Mesothelial cell of epicardium (in vitro differentiated cells): ENCODE measurements around the gene TMEM141. TPM values are rescaled to one million over a fixed set of nuclear protein-coding genes. Genes with fewer than 3 reads are reported as not detected.

Experiments
- DNase-seq, 2 experiments: peaks; one replicate each; pipeline ENCODE4 v3.0.0; 2021; ENCODE audit warnings: low spot score in 2 of 2; ENCODE audit not compliant: unreplicated experiment in 2 of 2
- H3K27ac Mint-ChIP-seq: 2 replicates; pipeline ENCODE4 v1.8.0; 2021; ENCODE audit warnings: mixed read lengths
- H3K27me3 Mint-ChIP-seq: 2 replicates; pipeline ENCODE4 v1.8.0; 2021; ENCODE audit warnings: low read depth, mixed read lengths
- H3K36me3 Mint-ChIP-seq: 2 replicates; pipeline ENCODE4 v1.8.0; 2021; ENCODE audit warnings: mixed read lengths
- H3K4me1 Mint-ChIP-seq: 2 replicates; pipeline ENCODE4 v1.8.0; 2021; ENCODE audit warnings: mixed read lengths
- H3K4me3 Mint-ChIP-seq: 2 replicates; pipeline ENCODE4 v1.8.0; 2021; ENCODE audit warnings: mild to moderate bottlenecking, moderate library complexity, mixed read lengths
- H3K9me3 Mint-ChIP-seq: 2 replicates; pipeline ENCODE4 v1.8.0; 2021; ENCODE audit warnings: mixed read lengths
- total RNA-seq: library from RNA; stranded (reverse); gene quantifications from 3 replicates; pipeline ENCODE4 v1.2.1, GENCODE V29; 2021
- TF ChIP-seq, protein P1 (sequence below): fragments of 200-600 bp; sonication (generic); IDR thresholded peaks from one replicate; pipeline ENCODE4 v1.5.0; 2021; ENCODE audit warnings: antibody characterized with exemption; ENCODE audit not compliant: unreplicated experiment

TMEM141 gene
- total RNA-seq, 1 donor from 2014 or later: 71.7 TPM

DNA sequence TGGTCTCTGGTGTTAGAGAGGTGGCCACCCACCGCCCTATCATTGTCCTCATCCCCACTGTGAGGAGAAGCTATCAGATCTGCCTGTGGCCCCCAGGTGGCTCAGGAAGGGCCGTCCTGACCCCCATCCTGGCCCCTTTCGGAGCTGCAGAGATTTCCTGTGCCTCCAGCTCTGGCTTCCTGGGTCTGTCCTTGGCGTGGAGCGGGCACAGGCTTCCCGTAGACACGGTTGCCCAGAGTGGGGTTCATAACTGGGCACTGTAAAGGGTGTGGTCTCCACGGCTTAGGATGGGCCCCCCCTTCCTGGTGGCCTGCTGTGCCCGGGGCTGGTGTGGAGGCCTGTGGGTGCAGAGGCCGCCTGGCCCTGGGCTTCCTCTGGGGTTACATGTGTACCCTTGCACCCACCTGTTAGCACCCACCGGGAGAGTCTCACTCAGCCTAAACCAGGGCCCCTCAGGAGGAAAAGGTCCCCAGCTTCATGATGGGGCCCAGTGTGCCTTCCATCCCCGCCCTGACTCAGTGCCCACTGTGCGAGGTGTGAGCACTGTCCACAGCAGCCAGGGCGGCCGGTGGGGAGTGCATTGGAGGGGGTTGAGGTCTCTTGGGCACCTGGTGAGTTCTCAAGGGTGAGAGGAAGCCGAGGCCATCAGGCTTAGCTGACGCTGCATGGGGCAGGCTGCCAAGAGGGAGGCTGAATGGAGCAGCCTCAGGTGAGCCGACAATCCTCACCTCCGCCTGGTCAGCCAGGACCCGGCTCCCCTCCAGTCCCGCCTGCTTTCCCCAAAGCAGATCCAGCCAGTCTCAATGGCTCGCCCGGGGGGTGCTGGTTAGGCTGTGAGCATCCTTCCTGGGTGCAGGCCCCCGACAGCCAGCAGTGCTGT lies 35.8 kb downstream of the TMEM141 start:
- Mint-ChIP-seq H3K27me3 (no peaks in the 10 kb centered on the region), H3K4me1 (no peaks in the 10 kb centered on the region), H3K4me3 (no peak overlapping the region), H3K27ac (no peak overlapping the region), H3K9me3 (no peaks in the 10 kb centered on the region), H3K36me3 (peaks cover 15% of the 10 kb centered on the region)
- TF ChIP-seq, protein P1, sequence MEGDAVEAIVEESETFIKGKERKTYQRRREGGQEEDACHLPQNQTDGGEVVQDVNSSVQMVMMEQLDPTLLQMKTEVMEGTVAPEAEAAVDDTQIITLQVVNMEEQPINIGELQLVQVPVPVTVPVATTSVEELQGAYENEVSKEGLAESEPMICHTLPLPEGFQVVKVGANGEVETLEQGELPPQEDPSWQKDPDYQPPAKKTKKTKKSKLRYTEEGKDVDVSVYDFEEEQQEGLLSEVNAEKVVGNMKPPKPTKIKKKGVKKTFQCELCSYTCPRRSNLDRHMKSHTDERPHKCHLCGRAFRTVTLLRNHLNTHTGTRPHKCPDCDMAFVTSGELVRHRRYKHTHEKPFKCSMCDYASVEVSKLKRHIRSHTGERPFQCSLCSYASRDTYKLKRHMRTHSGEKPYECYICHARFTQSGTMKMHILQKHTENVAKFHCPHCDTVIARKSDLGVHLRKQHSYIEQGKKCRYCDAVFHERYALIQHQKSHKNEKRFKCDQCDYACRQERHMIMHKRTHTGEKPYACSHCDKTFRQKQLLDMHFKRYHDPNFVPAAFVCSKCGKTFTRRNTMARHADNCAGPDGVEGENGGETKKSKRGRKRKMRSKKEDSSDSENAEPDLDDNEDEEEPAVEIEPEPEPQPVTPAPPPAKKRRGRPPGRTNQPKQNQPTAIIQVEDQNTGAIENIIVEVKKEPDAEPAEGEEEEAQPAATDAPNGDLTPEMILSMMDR: no peak
- DNase-seq: no peak

DNA sequence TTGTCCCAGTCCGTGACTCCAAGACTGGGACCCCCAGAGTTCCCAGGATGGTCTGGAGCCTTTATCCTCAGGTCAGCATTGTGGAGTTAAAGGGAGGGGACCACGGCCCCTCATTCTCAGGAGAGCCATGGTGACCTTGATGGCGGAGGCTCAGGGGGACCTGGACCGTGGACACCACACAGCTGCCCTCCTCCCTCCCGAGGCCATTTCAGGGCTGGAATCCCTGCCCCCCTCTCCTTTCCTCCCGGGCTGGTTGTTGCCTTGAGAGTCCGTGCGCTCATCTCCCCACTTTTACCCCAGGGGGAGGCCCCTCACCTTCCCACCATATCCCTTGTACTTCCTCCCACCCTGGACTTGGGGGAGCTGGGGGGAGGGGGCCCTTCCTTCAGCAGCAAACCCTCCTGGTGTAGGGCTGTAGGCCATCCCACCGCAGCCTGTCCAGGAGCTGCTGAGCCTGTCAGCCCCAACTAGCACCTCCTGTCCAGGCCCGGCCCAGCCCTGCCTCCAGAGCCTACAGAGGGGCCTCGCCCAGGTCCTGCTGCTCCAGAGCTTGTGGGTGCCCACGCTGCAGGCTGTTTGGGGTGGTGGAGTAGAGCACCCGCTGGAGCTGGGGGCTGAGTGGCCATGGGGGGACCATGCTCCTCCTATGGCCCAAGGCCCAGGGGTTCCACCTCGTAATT lies 36.8 kb downstream of the TMEM141 start:
- H3K4me3 Mint-ChIP-seq: no peak overlapping the region
- TF ChIP-seq, protein P1: no peak
- H3K36me3 Mint-ChIP-seq: peaks cover 17% of the 10 kb centered on the region
- no peaks in the 10 kb centered on the region for H3K9me3 Mint-ChIP-seq
- H3K27ac Mint-ChIP-seq: no peak overlapping the region
- H3K4me1 Mint-ChIP-seq: no peaks in the 10 kb centered on the region
- DNase-seq: no peak
- no peaks in the 10 kb centered on the region for H3K27me3 Mint-ChIP-seq

GRCh38 chr9:136828474-136829140 lies 37.5 kb downstream of the TMEM141 start:
- Mint-ChIP-seq H3K4me3 (no peak overlapping the region), H3K9me3 (no peaks in the 10 kb centered on the region), H3K27me3 (no peaks in the 10 kb centered on the region), H3K36me3 (peaks cover 14% of the 10 kb centered on the region), H3K4me1 (no peaks in the 10 kb centered on the region), H3K27ac (no peak overlapping the region)
- no peak for DNase-seq
- TF ChIP-seq, protein P1: no peak

DNA sequence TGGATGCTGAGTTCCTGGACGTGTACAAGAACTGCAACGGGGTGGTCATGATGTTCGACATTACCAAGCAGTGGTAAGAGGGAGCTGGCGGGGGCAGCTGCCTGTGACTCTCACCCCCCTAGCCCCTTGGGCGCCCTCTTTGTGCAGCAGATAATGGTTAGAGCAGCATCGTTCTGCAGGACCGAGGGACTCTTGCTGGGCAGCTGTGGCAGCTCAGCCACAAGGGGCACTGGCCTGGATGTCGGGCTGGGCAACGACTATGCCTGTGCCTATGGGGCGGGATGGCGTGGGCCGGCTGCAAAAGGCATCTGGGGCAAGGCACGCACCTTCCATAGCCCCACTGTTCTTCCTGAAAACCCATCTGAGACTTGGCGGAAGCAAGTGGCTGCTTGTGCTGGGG lies 38.3 kb downstream of the TMEM141 start:
- no peaks in the 10 kb centered on the region for H3K27me3 Mint-ChIP-seq
- DNase-seq: no peak
- TF ChIP-seq, protein P1: no peak
- peaks cover 18% of the 10 kb centered on the region for H3K36me3 Mint-ChIP-seq
- H3K4me1 Mint-ChIP-seq: no peaks in the 10 kb centered on the region
- H3K27ac Mint-ChIP-seq: no peak overlapping the region
- H3K4me3 Mint-ChIP-seq: no peak overlapping the region
- H3K9me3 Mint-ChIP-seq: no peaks in the 10 kb centered on the region

- Mint-ChIP-seq H3K4me3 (no peak overlapping the region), H3K27me3 (no peaks in the 10 kb centered on the region), H3K4me1 (no peaks in the 10 kb centered on the region), H3K9me3 (no peaks in the 10 kb centered on the region), H3K36me3 (peaks cover 18% of the 10 kb centered on the region), H3K27ac (no peak overlapping the region)
- no peak for DNase-seq
- TF ChIP-seq, protein P1: no peak
Observed at GRCh38 chr9:136829981-136830885, 39.1 kb downstream of the TMEM141 start.
